ENCODE measurements around the gene INPP5E.
A peak's percentile ranks its signal among the peaks of the same experiment; 100 is the strongest.

The INPP5E gene

DNA sequence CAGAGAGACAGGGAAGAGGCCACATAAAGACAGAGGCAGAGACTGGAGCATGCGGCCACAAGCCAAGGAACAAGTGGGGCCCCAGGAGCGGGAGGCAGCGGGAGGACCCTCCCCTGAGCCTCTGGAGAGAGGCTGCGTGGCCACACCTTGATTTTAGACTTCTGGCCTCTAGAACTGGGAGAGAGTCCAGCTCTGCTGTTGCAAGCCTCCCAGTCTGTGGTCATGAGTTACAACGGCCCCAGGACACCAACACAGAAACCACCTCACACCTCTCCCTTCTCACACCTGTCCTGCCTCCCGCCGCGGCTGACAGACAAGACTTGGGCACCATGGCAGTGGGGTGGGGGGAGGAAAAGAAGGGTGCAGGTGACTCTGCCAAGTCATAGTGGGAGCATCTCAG, 2.2 kb downstream of the INPP5E start:
- Histone ChIP-seq H3K9me3 (ENCODE audit: control insufficient read depth in 1 of 2, low read length in 2 of 2) (no peaks in the 10 kb centered on the region), H3K36me3 (ENCODE audit: control insufficient read depth in 1 of 2, insufficient read depth in 2 of 2, low read length in 2 of 2) (peaks cover 16 to 33% of the 10 kb centered on the region in 2 donors), H3K27ac (ENCODE audit: low read depth, low read length) (no peak overlapping the region), H3K4me3 (ENCODE audit: low read depth in 1 of 2, low read length in 2 of 2) (peak overlapping the region; percentile 32 to 85), H3K27me3 (ENCODE audit: control insufficient read depth in 1 of 2, insufficient read depth in 2 of 2, low read length in 2 of 2) (no peaks in the 10 kb centered on the region), H3K4me1 (ENCODE audit: control insufficient read depth in 1 of 2, insufficient read depth in 2 of 2, low read length in 2 of 2) (peaks cover 23 to 25% of the 10 kb centered on the region in 2 donors), H3K9ac (ENCODE audit: low read depth in 1 of 2, low read length in 2 of 2) (peak overlapping the region in 1 of 2 donors; percentile 15)

DNA sequence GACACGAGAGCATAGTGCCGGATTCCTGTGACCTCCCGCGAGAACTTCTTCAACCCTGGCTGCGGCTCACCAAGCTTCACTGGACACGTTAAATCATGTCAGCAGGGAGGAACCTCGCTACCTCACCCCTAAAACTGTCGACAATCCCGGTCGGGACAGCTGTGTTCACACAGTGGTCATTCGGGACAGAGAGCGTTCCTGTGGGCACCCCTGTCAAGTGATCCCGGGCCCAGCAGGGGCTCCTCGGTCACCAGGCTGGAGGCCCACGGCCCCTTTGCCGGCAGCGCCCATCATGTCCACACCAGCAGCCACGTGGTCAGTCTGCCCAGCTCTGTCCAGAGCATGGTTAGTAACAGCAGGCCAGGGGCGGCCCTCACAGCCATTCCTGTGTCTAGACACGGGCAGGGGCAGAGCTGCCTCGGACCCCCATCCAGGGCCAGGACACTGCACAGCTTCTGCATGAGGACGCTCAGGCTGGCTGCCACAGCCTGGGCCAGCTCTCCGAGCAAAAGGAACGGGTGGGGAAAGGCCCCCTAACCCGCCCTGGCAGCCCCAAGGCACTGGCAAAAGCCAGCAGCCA, 3.5 kb downstream of the INPP5E start:
- Histone ChIP-seq H3K9me3 (ENCODE audit: control insufficient read depth in 1 of 2, low read length in 2 of 2) (no peaks in the 10 kb centered on the region), H3K4me3 (ENCODE audit: low read depth in 1 of 2, low read length in 2 of 2) (no peak overlapping the region), H3K9ac (ENCODE audit: low read depth in 1 of 2, low read length in 2 of 2) (no peak overlapping the region), H3K27me3 (ENCODE audit: control insufficient read depth in 1 of 2, insufficient read depth in 2 of 2, low read length in 2 of 2) (no peaks in the 10 kb centered on the region), H3K4me1 (ENCODE audit: control insufficient read depth in 1 of 2, insufficient read depth in 2 of 2, low read length in 2 of 2) (peaks cover 23 to 25% of the 10 kb centered on the region in 2 donors), H3K36me3 (ENCODE audit: control insufficient read depth in 1 of 2, insufficient read depth in 2 of 2, low read length in 2 of 2) (peaks cover 6 to 27% of the 10 kb centered on the region in 2 donors), H3K27ac (ENCODE audit: low read depth, low read length) (no peak overlapping the region)

DNA sequence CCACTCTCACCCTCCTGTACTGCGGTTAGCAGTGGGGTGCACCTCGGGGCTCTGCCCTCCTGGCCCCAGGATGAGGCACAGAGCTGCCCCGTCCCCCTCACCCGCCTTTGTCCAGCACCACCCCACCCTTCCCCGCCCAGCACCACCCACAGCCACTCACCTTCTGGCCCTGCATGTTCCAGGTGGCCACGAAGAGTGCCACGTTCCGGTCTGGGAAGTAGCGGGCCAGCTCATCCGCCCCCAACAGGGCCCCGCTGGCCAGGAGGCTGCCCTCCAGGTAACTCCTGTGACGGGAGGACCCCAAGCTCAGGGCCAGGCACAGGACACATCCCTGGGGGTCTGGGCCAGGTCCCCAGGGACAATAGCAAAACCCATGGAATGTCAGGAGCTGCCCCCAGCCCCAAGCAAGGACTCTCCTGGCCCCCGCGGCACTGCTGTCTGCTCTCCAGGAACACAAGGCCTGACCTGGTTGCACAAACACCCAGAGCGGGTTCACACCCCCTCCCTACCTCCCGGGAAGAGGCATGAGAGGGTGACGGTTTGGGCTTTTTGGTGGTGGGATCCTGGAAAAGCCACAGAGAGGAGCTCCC, 5.0 kb downstream of the INPP5E start:
- Histone ChIP-seq H3K36me3 (ENCODE audit: control insufficient read depth in 1 of 2, insufficient read depth in 2 of 2, low read length in 2 of 2) (peaks cover 5 to 32% of the 10 kb centered on the region in 2 donors), H3K4me1 (ENCODE audit: control insufficient read depth in 1 of 2, insufficient read depth in 2 of 2, low read length in 2 of 2) (peaks cover 19 to 20% of the 10 kb centered on the region in 2 donors), H3K4me3 (ENCODE audit: low read depth in 1 of 2, low read length in 2 of 2) (no peak overlapping the region), H3K27ac (ENCODE audit: low read depth, low read length) (no peak overlapping the region), H3K9me3 (ENCODE audit: control insufficient read depth in 1 of 2, low read length in 2 of 2) (no peaks in the 10 kb centered on the region), H3K9ac (ENCODE audit: low read depth in 1 of 2, low read length in 2 of 2) (no peak overlapping the region), H3K27me3 (ENCODE audit: control insufficient read depth in 1 of 2, insufficient read depth in 2 of 2, low read length in 2 of 2) (no peaks in the 10 kb centered on the region)

DNA sequence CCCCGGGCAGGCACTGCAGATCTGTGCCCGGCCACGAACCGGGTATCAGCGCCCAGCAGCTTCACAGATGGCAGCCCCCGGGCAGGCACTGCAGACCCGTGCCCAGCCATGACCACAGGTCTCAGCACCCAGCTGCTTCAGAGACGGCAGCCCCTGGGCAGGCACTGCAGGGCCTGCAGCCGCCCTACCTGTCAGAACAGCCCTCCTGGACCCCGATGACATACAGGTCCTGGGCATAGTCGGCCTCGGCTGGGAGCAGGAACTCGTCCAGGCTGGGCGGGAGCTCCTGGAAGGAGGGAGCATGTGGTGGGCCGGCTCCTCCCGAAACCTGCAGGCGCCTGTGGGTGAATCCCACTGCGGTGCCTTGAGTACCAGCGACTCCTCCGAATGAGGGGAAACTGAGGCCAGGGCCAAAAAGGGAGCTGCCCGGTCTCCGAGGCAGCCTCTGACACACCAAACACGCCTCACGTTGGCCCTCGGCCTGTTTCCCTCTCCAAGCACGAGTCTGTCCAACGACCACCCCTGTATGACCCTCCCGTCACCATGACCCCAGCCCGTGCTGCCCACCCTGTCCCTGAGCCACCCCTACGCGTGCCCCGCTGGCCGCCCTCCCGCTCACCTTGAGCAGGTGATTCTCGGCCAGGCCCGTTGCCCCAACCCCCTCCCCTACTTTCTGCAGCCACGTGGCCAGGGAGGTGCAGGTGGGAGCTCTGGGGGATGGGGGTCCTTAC, 5.6 kb downstream of the INPP5E start:
- Histone ChIP-seq H3K9ac (ENCODE audit: low read depth in 1 of 2, low read length in 2 of 2) (no peak overlapping the region), H3K4me1 (ENCODE audit: control insufficient read depth in 1 of 2, insufficient read depth in 2 of 2, low read length in 2 of 2) (peaks cover 19 to 20% of the 10 kb centered on the region in 2 donors), H3K27me3 (ENCODE audit: control insufficient read depth in 1 of 2, insufficient read depth in 2 of 2, low read length in 2 of 2) (no peaks in the 10 kb centered on the region), H3K9me3 (ENCODE audit: control insufficient read depth in 1 of 2, low read length in 2 of 2) (no peaks in the 10 kb centered on the region), H3K27ac (ENCODE audit: low read depth, low read length) (no peak overlapping the region), H3K4me3 (ENCODE audit: low read depth in 1 of 2, low read length in 2 of 2) (no peak overlapping the region), H3K36me3 (ENCODE audit: control insufficient read depth in 1 of 2, insufficient read depth in 2 of 2, low read length in 2 of 2) (peaks cover 5 to 38% of the 10 kb centered on the region in 2 donors)

DNA sequence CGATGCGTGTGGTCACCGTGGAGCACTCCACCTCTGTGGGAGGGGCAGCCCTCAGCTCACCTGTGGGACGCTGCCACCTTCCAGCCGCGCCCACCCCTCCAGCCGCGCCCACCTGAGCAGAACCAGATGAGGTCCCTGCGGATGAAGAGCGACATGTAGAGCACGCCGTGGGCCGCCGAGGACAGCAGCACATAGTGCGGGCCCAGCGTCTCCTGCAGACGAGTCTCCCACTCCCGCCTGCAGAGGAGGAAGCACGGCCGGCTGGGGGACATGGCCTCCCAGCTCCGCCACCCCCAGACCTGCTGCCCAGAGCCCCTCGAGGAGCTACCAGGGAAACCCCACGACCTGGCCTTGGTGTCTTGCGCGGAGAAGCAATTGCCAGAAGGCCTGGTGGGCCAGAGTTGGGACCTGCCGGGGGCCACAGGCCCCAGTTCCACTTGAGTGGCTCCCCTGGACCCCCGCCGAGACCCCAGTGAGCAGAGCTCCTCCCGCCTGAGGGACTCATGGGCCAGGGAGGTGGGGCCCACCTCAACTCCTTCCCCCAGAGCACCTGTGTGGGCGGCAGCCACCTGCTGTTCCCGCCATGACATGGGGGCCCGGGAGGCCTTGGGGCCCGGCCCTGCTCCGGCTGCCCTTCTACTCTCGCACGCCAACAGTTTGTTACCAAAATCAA, 6.5 kb downstream of the INPP5E start:
- Histone ChIP-seq H3K27ac (ENCODE audit: low read depth, low read length) (no peak overlapping the region), H3K27me3 (ENCODE audit: control insufficient read depth in 1 of 2, insufficient read depth in 2 of 2, low read length in 2 of 2) (no peaks in the 10 kb centered on the region), H3K4me1 (ENCODE audit: control insufficient read depth in 1 of 2, insufficient read depth in 2 of 2, low read length in 2 of 2) (peaks cover 12 to 15% of the 10 kb centered on the region in 2 donors), H3K9me3 (ENCODE audit: control insufficient read depth in 1 of 2, low read length in 2 of 2) (no peaks in the 10 kb centered on the region), H3K36me3 (ENCODE audit: control insufficient read depth in 1 of 2, insufficient read depth in 2 of 2, low read length in 2 of 2) (peaks cover 5 to 43% of the 10 kb centered on the region in 2 donors), H3K4me3 (ENCODE audit: low read depth in 1 of 2, low read length in 2 of 2) (no peak overlapping the region), H3K9ac (ENCODE audit: low read depth in 1 of 2, low read length in 2 of 2) (no peak overlapping the region)

DNA sequence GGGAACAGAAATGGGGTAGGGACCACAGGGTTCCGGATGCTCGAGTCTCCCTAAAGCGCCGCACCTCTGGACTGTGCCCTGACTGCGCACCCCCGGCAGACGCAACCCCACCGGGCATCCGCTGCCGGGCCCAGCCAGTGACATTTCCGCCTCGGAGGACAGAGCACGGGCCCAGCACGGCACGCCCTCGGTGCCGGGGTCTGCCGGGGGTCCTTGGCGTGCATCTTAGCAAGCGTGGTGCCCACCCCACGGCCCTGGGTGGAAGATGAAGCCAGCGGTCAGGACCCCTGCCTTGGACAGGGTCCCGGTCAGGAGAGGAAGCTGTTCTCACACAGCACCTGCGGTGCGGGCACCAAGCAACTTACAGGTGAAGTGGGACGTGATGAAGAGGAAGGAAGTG, 7.1 kb downstream of the INPP5E start:
- no peak overlapping the region for H3K9ac ChIP-seq (ENCODE audit: low read depth in 1 of 2, low read length in 2 of 2)
- H3K27me3 ChIP-seq (ENCODE audit: control insufficient read depth in 1 of 2, insufficient read depth in 2 of 2, low read length in 2 of 2) = no peaks in the 10 kb centered on the region
- H3K9me3 ChIP-seq (ENCODE audit: control insufficient read depth in 1 of 2, low read length in 2 of 2) = no peaks in the 10 kb centered on the region
- H3K4me1 ChIP-seq (ENCODE audit: control insufficient read depth in 1 of 2, insufficient read depth in 2 of 2, low read length in 2 of 2) = peaks cover 6 to 9% of the 10 kb centered on the region in 2 donors
- no peak overlapping the region for H3K27ac ChIP-seq (ENCODE audit: low read depth, low read length)
- peaks cover 5 to 43% of the 10 kb centered on the region in 2 donors for H3K36me3 ChIP-seq (ENCODE audit: control insufficient read depth in 1 of 2, insufficient read depth in 2 of 2, low read length in 2 of 2)
- H3K4me3 ChIP-seq (ENCODE audit: low read depth in 1 of 2, low read length in 2 of 2) = no peak overlapping the region

DNA sequence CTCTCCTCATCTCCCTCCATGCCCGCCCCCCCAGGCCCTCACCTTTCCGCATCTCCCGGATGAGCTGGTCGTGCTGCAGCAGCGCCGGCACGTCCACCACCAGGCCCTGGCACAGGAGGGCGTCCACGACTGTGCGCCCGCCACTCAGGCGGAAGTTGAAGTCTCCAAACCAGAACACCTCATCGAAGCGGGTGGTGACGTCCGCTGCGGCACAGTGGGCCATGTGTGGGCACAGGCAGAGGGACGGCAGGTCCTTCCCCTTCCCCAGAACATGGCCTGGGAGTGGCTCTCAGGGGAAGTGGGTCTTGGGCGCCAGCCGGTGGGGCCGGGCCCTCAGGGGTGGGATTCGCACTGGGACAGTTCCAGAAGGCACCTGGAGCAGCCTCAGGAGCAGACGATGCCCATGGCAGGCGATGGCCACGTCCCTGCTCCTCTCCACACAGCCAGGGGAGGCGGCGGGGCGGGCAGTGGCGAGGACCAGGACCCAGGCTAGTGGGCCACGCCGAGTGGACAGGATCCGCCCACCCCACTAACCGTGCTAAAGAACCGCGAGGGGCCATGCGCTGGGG, 7.8 kb downstream of the INPP5E start:
- peaks cover 0 to 2% of the 10 kb centered on the region in 2 donors for H3K4me1 ChIP-seq (ENCODE audit: control insufficient read depth in 1 of 2, insufficient read depth in 2 of 2, low read length in 2 of 2)
- H3K36me3 ChIP-seq (ENCODE audit: control insufficient read depth in 1 of 2, insufficient read depth in 2 of 2, low read length in 2 of 2) = peaks cover 6 to 43% of the 10 kb centered on the region in 2 donors
- H3K9me3 ChIP-seq (ENCODE audit: control insufficient read depth in 1 of 2, low read length in 2 of 2) = no peaks in the 10 kb centered on the region
- H3K4me3 ChIP-seq (ENCODE audit: low read depth in 1 of 2, low read length in 2 of 2) = no peak overlapping the region
- no peak overlapping the region for H3K9ac ChIP-seq (ENCODE audit: low read depth in 1 of 2, low read length in 2 of 2)
- H3K27ac ChIP-seq (ENCODE audit: low read depth, low read length) = no peak overlapping the region
- no peaks in the 10 kb centered on the region for H3K27me3 ChIP-seq (ENCODE audit: control insufficient read depth in 1 of 2, insufficient read depth in 2 of 2, low read length in 2 of 2)

DNA sequence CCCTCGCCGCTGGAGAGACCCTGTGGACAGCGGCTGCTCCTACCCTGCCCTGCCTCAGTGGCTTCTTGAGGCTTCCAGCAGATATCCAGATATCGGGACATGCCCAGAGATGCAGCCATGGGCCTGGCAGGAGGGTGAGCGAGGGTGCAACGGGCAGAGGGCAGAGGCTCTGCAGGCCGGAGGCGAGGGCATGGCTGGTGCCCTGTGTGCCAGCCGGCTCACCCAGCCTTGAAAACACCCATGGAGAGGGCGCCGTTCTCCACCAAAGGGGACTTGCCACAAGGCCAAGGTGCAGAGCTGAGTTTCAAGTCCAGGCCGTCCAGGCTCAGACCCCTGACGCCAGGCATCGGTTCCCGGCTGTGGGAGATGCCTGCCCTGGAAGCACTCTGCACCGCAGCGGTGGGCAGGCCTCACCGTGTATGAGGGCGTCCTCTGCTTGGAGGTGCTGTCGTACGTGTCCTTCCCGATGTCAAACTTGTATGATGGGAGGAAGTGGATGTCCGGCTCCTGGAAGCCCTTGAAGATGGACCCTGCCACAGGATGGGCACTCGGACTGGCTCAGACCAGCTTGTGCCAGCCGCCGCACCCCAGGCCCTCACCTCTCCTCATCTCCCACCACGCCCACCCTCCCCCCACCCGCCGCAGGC, 8.9 kb downstream of the INPP5E start:
- H3K36me3 ChIP-seq (ENCODE audit: control insufficient read depth in 1 of 2, insufficient read depth in 2 of 2, low read length in 2 of 2) = peaks cover 8 to 39% of the 10 kb centered on the region in 2 donors
- no peak overlapping the region for H3K4me3 ChIP-seq (ENCODE audit: low read depth in 1 of 2, low read length in 2 of 2)
- H3K27ac ChIP-seq (ENCODE audit: low read depth, low read length) = no peak overlapping the region
- H3K9ac ChIP-seq (ENCODE audit: low read depth in 1 of 2, low read length in 2 of 2) = no peak overlapping the region
- no peaks in the 10 kb centered on the region for H3K9me3 ChIP-seq (ENCODE audit: control insufficient read depth in 1 of 2, low read length in 2 of 2)
- H3K27me3 ChIP-seq (ENCODE audit: control insufficient read depth in 1 of 2, insufficient read depth in 2 of 2, low read length in 2 of 2) = no peaks in the 10 kb centered on the region
- H3K4me1 ChIP-seq (ENCODE audit: control insufficient read depth in 1 of 2, insufficient read depth in 2 of 2, low read length in 2 of 2) = no peaks in the 10 kb centered on the region

DNA sequence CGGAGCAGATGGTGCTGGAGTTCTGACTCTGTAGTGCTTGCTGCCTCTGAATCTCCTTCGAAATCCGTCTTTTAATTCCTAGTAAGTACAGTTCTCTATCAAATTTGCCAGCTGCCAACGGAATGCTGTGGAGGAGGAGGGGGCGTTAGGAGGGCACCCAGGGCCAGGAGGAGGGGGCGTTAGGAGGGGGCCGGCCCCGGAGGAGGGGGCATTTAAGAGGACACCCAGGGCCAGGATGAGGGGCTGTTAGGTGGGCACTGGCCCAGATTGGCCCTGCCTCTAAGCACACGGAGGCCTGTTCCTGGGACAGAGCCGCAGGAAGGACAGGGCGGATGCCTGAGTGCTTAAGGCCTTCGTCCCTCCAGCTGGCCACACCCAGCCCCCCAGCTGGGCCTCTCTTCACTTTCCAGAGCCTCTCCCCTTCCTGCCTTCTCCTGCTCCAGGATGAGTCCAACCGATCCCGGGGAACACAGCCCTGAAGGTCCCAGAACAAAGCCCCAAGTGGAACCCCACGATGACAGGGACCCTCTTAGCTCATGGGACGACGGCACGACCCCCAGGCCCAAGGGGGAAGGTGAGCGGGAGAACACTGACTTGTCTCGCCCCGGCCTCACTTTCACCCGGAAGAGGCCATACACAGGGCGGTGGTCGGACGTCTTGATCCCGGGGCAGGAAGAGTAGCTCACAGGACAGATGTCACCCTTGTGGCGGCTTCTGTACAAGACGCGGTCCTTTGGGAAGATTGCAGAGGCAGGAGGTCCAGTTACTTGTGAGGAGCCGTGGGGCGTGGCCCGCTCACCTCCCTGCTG, 9.8 kb downstream of the INPP5E start:
- no peaks in the 10 kb centered on the region for H3K4me1 ChIP-seq (ENCODE audit: control insufficient read depth in 1 of 2, insufficient read depth in 2 of 2, low read length in 2 of 2)
- H3K27ac ChIP-seq (ENCODE audit: low read depth, low read length) = no peak overlapping the region
- H3K4me3 ChIP-seq (ENCODE audit: low read depth in 1 of 2, low read length in 2 of 2) = no peak overlapping the region
- no peak overlapping the region for H3K9ac ChIP-seq (ENCODE audit: low read depth in 1 of 2, low read length in 2 of 2)
- H3K9me3 ChIP-seq (ENCODE audit: control insufficient read depth in 1 of 2, low read length in 2 of 2) = no peaks in the 10 kb centered on the region
- peaks cover 8 to 36% of the 10 kb centered on the region in 2 donors for H3K36me3 ChIP-seq (ENCODE audit: control insufficient read depth in 1 of 2, insufficient read depth in 2 of 2, low read length in 2 of 2)
- no peaks in the 10 kb centered on the region for H3K27me3 ChIP-seq (ENCODE audit: control insufficient read depth in 1 of 2, insufficient read depth in 2 of 2, low read length in 2 of 2)
